Measurements from ENCODE around the gene LMAN2L. TPM values are rescaled to one million over a fixed set of nuclear protein-coding genes. Genes with fewer than 3 reads are reported as not detected.
A peak's percentile ranks its signal among the peaks of the same experiment; 100 is the strongest.

LMAN2L gene
- polyA plus RNA-seq, 1 of the 3 experiments (the other 2 are of a cell fraction) = 17.7 TPM

DNA sequence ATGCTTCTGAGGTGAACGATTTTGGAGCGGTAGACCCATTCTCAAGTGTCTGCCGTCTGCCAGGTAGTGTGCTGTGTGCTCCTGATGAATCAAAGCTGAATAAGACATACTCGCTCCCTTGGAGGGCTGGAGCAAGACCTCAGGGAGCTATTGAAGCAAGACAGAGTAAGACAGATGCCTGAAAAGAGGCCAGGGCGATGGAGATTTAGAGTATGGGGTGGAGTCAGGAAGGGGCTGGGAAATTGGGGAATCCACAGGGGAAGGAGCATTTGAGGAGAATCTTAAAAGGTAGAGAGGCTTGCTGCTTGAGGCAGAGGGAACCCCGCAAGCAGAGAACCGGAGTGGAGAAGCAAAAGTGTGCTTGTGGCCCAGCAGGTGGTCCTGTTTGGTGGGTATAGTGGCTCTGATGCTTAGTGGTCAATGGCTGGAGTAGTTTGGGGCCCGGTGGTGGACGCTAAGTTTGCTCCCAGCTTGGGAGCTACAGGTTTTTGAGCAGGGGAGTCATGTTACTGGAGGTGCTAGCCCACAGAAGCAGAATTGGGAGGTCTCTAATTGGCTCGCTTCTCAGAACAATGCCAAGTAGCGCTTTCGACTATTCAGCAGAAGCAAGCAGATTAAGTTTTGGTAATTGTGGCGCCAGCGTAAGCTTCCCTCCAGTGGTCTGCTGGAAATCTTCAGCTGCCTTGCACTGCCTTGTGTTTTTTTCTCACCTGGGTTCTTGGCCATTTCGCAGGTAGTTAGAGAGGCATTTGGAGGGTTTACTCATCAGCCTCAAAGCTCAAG, 22.9 kb upstream of the LMAN2L start:
- no peaks in the 10 kb centered on the region for H3K27me3 ChIP-seq (ENCODE audit: insufficient read depth)
- H3K9me3 ChIP-seq = no peaks in the 10 kb centered on the region
- no peak overlapping the region for H3K27ac ChIP-seq (ENCODE audit: low read depth in 2 of 2, low read length in 1 of 2)
- TF ChIP-seq, protein P1, sequence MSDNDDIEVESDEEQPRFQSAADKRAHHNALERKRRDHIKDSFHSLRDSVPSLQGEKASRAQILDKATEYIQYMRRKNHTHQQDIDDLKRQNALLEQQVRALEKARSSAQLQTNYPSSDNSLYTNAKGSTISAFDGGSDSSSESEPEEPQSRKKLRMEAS (IDR thresholded peaks at IDR 0.05; ENCODE audit: low read depth) = no peak
- DNase-seq = no peak
- H3K36me3 ChIP-seq (replicated peaks in 1 of 2; ENCODE audit: control insufficient read depth in 1 of 2, insufficient read depth in 2 of 2, low read length in 1 of 2) = no peaks in the 10 kb centered on the region
- WGBS (ENCODE audit: low lambda C conversion rate) = 91% methylated on average over 15 of the region's 15 CpGs
- no peak overlapping the region for H3K9ac ChIP-seq
- POLR2A ChIA-PET = no interaction called here
- peak overlapping the region; percentile 96 for H3K4me2 ChIP-seq
- CTCF ChIA-PET = interaction anchor here (0.7 to 6.8 kb wide), 24 partner anchors 9 to 484 kb away, joined by 3 to 58 read pairs (median 4); partner anchors contain the start of genes ANKRD39, KANSL3 and LMAN2L
- H3F3A ChIP-seq (replicated peaks; ENCODE audit: insufficient read depth) = peaks cover 3% of the 10 kb centered on the region
- no peaks in the 10 kb centered on the region for H3K9me2 ChIP-seq
- peaks cover 16 to 38% of the 10 kb centered on the region in 2 experiments; a peak in 2 of 4 replicates for H3K4me1 ChIP-seq (ENCODE audit: control insufficient read depth in 1 of 2, insufficient read depth in 2 of 2, low read depth in 1 of 2, low read length in 1 of 2)
- no peaks in the 10 kb centered on the region for H4K20me1 ChIP-seq (ENCODE audit: insufficient read depth)
- peak overlapping the region; percentile 32 to 74 for H3K4me3 ChIP-seq (ENCODE audit: low read depth in 2 of 2, low read length in 1 of 2)
- no peak overlapping the region for H2AFZ ChIP-seq (ENCODE audit: low read depth)
- H3K79me2 ChIP-seq (ENCODE audit: insufficient read depth) = peaks cover 7% of the 10 kb centered on the region; the same call in 1 of the 2 replicates

DNA sequence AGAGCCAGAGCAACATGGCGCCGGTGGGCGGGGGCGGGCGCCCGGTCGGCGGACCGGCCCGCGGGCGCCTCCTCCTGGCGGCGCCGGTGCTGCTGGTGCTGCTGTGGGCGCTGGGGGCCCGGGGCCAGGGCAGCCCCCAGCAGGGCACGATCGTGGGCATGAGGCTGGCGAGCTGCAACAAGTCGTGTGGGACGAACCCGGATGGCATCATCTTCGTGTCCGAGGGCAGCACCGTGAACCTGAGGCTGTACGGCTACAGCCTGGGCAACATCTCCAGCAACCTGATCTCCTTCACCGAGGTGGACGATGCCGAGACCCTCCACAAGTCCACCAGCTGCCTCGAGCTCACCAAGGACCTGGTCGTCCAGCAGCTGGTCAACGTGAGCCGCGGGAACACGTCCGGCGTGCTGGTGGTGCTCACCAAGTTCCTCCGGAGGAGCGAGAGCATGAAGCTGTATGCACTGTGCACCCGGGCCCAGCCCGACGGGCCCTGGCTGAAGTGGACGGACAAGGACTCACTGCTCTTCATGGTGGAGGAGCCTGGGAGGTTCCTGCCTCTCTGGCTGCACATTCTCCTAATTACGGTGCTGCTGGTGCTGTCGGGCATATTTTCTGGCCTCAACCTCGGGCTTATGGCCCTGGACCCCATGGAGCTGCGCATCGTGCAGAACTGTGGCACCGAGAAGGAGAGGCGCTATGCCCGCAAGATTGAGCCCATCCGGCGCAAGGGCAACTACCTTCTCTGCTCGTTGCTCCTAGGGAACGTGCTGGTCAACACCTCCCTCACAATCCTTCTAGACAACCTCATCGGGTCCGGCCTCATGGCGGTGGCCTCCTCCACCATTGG, 21.3 kb upstream of the LMAN2L start:
- Histone ChIP-seq H3K4me1 (ENCODE audit: control insufficient read depth in 1 of 2, insufficient read depth in 2 of 2, low read depth in 1 of 2, low read length in 1 of 2) (peaks cover 16 to 38% of the 10 kb centered on the region in 2 experiments; a peak in 2 of 4 replicates), H3K4me2 (peak overlapping the region; percentile 96), H4K20me1 (ENCODE audit: insufficient read depth) (no peaks in the 10 kb centered on the region), H3K4me3 (ENCODE audit: low read depth in 2 of 2, low read length in 1 of 2) (peak overlapping the region; percentile 61 to 74), H3K27ac (ENCODE audit: low read depth in 2 of 2, low read length in 1 of 2) (peak overlapping the region in 1 of 2 experiments; percentile 75; a peak in 3 of 4 replicates), H3K36me3 (replicated peaks in 1 of 2; ENCODE audit: control insufficient read depth in 1 of 2, insufficient read depth in 2 of 2, low read length in 1 of 2) (no peaks in the 10 kb centered on the region), H3K9ac (peak overlapping the region; percentile 60), H3K9me2 (no peaks in the 10 kb centered on the region), H3K27me3 (ENCODE audit: insufficient read depth) (no peaks in the 10 kb centered on the region), H3F3A (replicated peaks; ENCODE audit: insufficient read depth) (peaks cover 3% of the 10 kb centered on the region), H2AFZ (ENCODE audit: low read depth) (peak overlapping the region; percentile 87), H3K79me2 (ENCODE audit: insufficient read depth) (peaks cover 7% of the 10 kb centered on the region; the same call in 1 of the 2 replicates), H3K9me3 (no peaks in the 10 kb centered on the region)
- no peak for DNase-seq
- ChIA-PET POLR2A (interaction anchor here (1.0 to 2.0 kb wide), 4 partner anchors 12 to 123 kb away, joined by 3 to 6 read pairs (median 4); partner anchors contain the start of genes ANKRD39 and KANSL3), CTCF (interaction anchor here (0.6 to 6.8 kb wide), 19 partner anchors 9 to 351 kb away, joined by 3 to 58 read pairs (median 4); partner anchors contain the start of genes CNNM3, KANSL3 and LMAN2L)
- TF ChIP-seq SIN3A (IDR thresholded peaks at IDR 0.05; ENCODE audit: borderline replicate concordance, low read depth, low read length) = no peak
- peak; percentile 27; the same call in 1 of the 2 replicates for TF ChIP-seq SMC3 (IDR thresholded peaks at IDR 0.05; ENCODE audit: low read depth, low read length)
- no peak for TF ChIP-seq MEF2A (IDR thresholded peaks at IDR 0.05; ENCODE audit: borderline replicate concordance, low read depth)
- TF ChIP-seq, protein P2, sequence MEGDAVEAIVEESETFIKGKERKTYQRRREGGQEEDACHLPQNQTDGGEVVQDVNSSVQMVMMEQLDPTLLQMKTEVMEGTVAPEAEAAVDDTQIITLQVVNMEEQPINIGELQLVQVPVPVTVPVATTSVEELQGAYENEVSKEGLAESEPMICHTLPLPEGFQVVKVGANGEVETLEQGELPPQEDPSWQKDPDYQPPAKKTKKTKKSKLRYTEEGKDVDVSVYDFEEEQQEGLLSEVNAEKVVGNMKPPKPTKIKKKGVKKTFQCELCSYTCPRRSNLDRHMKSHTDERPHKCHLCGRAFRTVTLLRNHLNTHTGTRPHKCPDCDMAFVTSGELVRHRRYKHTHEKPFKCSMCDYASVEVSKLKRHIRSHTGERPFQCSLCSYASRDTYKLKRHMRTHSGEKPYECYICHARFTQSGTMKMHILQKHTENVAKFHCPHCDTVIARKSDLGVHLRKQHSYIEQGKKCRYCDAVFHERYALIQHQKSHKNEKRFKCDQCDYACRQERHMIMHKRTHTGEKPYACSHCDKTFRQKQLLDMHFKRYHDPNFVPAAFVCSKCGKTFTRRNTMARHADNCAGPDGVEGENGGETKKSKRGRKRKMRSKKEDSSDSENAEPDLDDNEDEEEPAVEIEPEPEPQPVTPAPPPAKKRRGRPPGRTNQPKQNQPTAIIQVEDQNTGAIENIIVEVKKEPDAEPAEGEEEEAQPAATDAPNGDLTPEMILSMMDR (IDR thresholded peaks at IDR 0.05) = peak; percentile 62
- TF ChIP-seq MXI1 (IDR thresholded peaks at IDR 0.05; ENCODE audit: low read depth, low read length) = no peak; the same call in 1 of the 2 replicates
- TF ChIP-seq, protein P3, sequence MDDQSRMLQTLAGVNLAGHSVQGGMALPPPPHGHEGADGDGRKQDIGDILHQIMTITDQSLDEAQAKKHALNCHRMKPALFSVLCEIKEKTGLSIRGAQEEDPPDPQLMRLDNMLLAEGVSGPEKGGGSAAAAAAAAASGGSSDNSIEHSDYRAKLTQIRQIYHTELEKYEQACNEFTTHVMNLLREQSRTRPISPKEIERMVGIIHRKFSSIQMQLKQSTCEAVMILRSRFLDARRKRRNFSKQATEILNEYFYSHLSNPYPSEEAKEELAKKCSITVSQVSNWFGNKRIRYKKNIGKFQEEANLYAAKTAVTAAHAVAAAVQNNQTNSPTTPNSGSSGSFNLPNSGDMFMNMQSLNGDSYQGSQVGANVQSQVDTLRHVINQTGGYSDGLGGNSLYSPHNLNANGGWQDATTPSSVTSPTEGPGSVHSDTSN (IDR thresholded peaks at IDR 0.05) = no peak
- no peak for TF ChIP-seq CHD2 (IDR thresholded peaks at IDR 0.05; ENCODE audit: low read length, partially characterized antibody)
- WGBS (ENCODE audit: low lambda C conversion rate) = 72% methylated on average over 19 of the region's 59 CpGs
